Mesenchymal stem cell (in vitro differentiated cells and primary cell): Measurements from ENCODE around the gene MMP24.
A peak's percentile ranks its signal among the peaks of the same experiment; 100 is the strongest.

Source experiments
- DNase-seq: peaks from one replicate; pipeline ENCODE4 v3.0.0-alpha.2; 2013
- H2AFZ ChIP-seq: one replicate; pipeline ENCODE4 v1.6.1; 2013; ENCODE audit warnings: low read depth, mild to moderate bottlenecking, control low read depth, inconsistent platforms, low read length, moderate library complexity
- H2AK5ac ChIP-seq: 2 replicates; pipeline ENCODE4 v1.6.1; 2013; ENCODE audit warnings: low read length, moderate library complexity, mild to moderate bottlenecking, inconsistent platforms; ENCODE audit not compliant: severe bottlenecking
- H2BK120ac ChIP-seq: one replicate; pipeline ENCODE4 v1.6.1; 2013; ENCODE audit warnings: low read depth, mild to moderate bottlenecking, inconsistent platforms, low read length, moderate library complexity
- H2BK12ac ChIP-seq, 2 experiments: one replicate each; pipeline ENCODE4 v1.6.1; 2013; ENCODE audit warnings: inconsistent platforms in 2 of 2, low read length in 2 of 2, mild to moderate bottlenecking in 2 of 2, moderate library complexity in 2 of 2, control low read depth in 1 of 2
- H2BK15ac ChIP-seq: one replicate; pipeline ENCODE4 v1.6.1; 2013; ENCODE audit warnings: mild to moderate bottlenecking, low read depth, inconsistent platforms; ENCODE audit not compliant: poor library complexity, severe bottlenecking
- H2BK5ac ChIP-seq: 2 replicates; pipeline ENCODE4 v1.6.1; 2013; ENCODE audit warnings: low read depth, mild to moderate bottlenecking, low read length, control low read depth, inconsistent platforms; ENCODE audit not compliant: poor library complexity, severe bottlenecking
- H3K14ac ChIP-seq, 2 experiments: one replicate each; pipeline ENCODE4 v1.6.1; 2013; ENCODE audit warnings: inconsistent platforms in 2 of 2, low read length in 2 of 2, control low read depth in 1 of 2, mild to moderate bottlenecking in 1 of 2, moderate library complexity in 1 of 2
- H3K18ac ChIP-seq, 2 experiments: one replicate each; pipeline ENCODE4 v1.6.1; 2013; ENCODE audit warnings: inconsistent platforms in 2 of 2, low read length in 2 of 2, control low read depth in 1 of 2, low read depth in 1 of 2, mild to moderate bottlenecking in 1 of 2
- H3K23ac ChIP-seq, 2 experiments: one replicate each; pipeline ENCODE4 v1.6.1; 2013; ENCODE audit warnings: inconsistent platforms in 2 of 2, low read length in 2 of 2, mild to moderate bottlenecking in 2 of 2, moderate library complexity in 2 of 2, control low read depth in 1 of 2
- H3K27ac ChIP-seq: 2 replicates; pipeline ENCODE4 v1.5.1; 2013; ENCODE audit warnings: mild to moderate bottlenecking, moderate library complexity, low read length, control low read depth, inconsistent platforms; ENCODE audit not compliant: poor library complexity, severe bottlenecking
- H3K27me3 ChIP-seq, 2 experiments: 2 replicates each; pipeline versions ENCODE4 v1.6.1 to v1.7.0; 2013; ENCODE audit warnings: low read length in 2 of 2, mild to moderate bottlenecking in 2 of 2, moderate library complexity in 2 of 2, control low read depth in 1 of 2, inconsistent platforms in 1 of 2; ENCODE audit not compliant: control insufficient read depth in 1 of 2, insufficient read depth in 1 of 2
- H3K36me3 ChIP-seq, 2 experiments: 2 replicates each; pipeline versions ENCODE4 v1.6.1 to v1.7.0; 2013; ENCODE audit warnings: low read length in 2 of 2, control low read depth in 1 of 2, inconsistent platforms in 1 of 2, low read depth in 1 of 2, mild to moderate bottlenecking in 1 of 2; ENCODE audit not compliant: insufficient read depth in 2 of 2, control insufficient read depth in 1 of 2
- H3K4ac ChIP-seq, 2 experiments: one replicate each; pipeline ENCODE4 v1.6.1; 2013; ENCODE audit warnings: inconsistent platforms in 2 of 2, low read length in 2 of 2, mild to moderate bottlenecking in 2 of 2, moderate library complexity in 2 of 2, control low read depth in 1 of 2, low read depth in 1 of 2
- H3K4me1 ChIP-seq: 2 replicates; pipeline ENCODE4 v1.6.1; 2013; ENCODE audit warnings: low read depth, low read length, control low read depth; ENCODE audit not compliant: control insufficient read depth, insufficient read depth
- H3K4me2 ChIP-seq: 2 replicates; pipeline ENCODE4 v1.6.1; 2013; ENCODE audit warnings: low read length, mild to moderate bottlenecking, inconsistent platforms; ENCODE audit not compliant: poor library complexity, severe bottlenecking
- H3K4me3 ChIP-seq, 2 experiments: 2 replicates each; pipeline versions ENCODE4 v1.5.1 to v1.7.0; 2013; ENCODE audit warnings: low read length in 2 of 2, mild to moderate bottlenecking in 2 of 2, control low read depth in 1 of 2, low read depth in 1 of 2; ENCODE audit not compliant: insufficient read depth in 1 of 2
- H3K79me1 ChIP-seq: replicated peaks from 2 replicates; pipeline ENCODE4 v1.6.1; 2013; ENCODE audit warnings: mild to moderate bottlenecking, control low read depth, low read length, inconsistent platforms; ENCODE audit not compliant: poor library complexity, severe bottlenecking
- H3K9ac ChIP-seq: 2 replicates; pipeline ENCODE4 v1.7.0; 2013; ENCODE audit warnings: mild to moderate bottlenecking, low read length, moderate library complexity
- H3K9me3 ChIP-seq: 2 replicates; pipeline ENCODE4 v1.7.0; 2013; ENCODE audit warnings: mild to moderate bottlenecking, low read length; ENCODE audit not compliant: control insufficient read depth
- H4K8ac ChIP-seq: one replicate; pipeline ENCODE4 v1.6.1; 2013; ENCODE audit warnings: inconsistent platforms, mild to moderate bottlenecking, low read length, moderate library complexity
- H4K91ac ChIP-seq: one replicate; pipeline ENCODE4 v1.6.1; 2013; ENCODE audit warnings: mild to moderate bottlenecking, low read length, inconsistent platforms
- WGBS: methylation state at CpG from one replicate; pipeline ENCODE4 v1.1.7; 2013; ENCODE audit warnings: mixed read lengths; 5-methylcytosine and 5-hydroxymethylcytosine counted together

The MMP24 gene

DNA sequence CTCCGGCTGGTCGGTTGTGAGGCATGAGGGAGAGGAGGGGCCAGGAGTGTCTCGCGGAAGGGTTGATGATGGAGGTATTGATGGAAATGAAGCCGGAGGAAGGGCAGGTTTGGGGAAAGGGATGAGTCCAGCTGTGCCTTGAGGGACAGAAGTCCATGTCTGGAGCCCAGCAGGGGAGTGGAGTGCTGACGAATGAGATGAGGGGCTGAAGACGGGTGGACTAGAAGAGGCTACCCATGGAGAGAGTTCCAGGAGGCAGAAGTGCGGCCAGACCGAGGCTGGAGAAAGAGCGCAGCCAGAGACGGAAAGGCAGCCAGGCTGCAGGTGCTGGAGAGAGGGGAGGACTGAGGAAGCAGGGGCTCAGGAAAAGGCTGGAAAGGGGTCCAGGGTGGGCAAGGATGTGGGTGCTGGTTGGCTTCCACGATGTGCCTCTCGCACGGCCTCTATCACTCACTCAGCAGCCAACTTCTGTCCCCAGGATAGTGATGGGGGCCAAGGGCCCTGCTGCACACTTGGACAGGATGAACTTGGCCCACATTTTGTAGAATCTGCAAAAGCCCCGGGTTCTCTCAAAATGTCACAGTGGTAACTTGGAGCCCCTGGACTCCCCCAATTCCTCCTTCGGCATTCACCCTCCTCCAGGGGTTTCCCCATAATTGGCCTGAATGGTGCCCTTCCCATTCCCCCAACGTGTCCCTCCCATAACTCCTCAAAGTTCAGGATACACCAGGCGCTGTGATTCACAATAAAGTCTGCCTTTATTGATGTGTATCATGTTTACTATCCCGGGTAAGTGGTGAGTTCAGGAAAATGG is 58.7 kb downstream of the MMP24 start:
- Histone ChIP-seq H3K14ac (peak overlapping the region in 1 of 2 experiments; percentile 31), H2AK5ac (peak overlapping the region; percentile 74), H3K4me2 (peak overlapping the region; percentile 81), H3K9ac (peak overlapping the region; percentile 95), H3K4me3 (peak overlapping the region; percentile 76 to 99), H3K4ac (peak overlapping the region; percentile 16 to 77), H3K4me1 (peaks cover 17% of the 10 kb centered on the region), H3K36me3 (peaks cover 11 to 19% of the 10 kb centered on the region in 2 experiments), H2AFZ (peak overlapping the region; percentile 87), H3K23ac (no peak overlapping the region), H2BK5ac (no peak overlapping the region), H3K9me3 (no peaks in the 10 kb centered on the region), H3K79me1 (no peaks in the 10 kb centered on the region), H3K27ac (peak overlapping the region; percentile 86), H3K27me3 (peaks cover 0 to 6% of the 10 kb centered on the region in 2 experiments), H2BK12ac (peak overlapping the region in 1 of 2 experiments; percentile 43), H4K8ac (peak overlapping the region; percentile 98), H3K18ac (peak overlapping the region; percentile 40 to 82), H2BK15ac (no peak overlapping the region), H4K91ac (peak overlapping the region; percentile 5), H2BK120ac (no peak overlapping the region)
- no peak for DNase-seq
- 49% methylated on average over 18 of the region's 19 CpGs for WGBS

DNA sequence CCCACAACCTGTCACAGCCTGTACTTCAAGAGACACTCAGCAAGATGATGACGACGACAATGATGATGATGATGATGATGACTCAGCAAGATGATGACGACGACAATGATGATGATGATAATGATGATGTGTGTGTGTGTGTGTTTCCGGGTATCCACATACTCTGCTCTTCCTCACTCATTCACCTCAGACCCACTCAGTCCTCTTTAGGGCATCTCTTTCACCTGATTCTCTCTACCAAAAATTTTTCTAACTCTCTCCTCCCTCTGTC is 59.3 kb downstream of the MMP24 start:
- Histone ChIP-seq H4K91ac (no peak overlapping the region), H3K9ac (no peak overlapping the region), H2BK5ac (no peak overlapping the region), H3K27ac (no peak overlapping the region), H3K14ac (no peak overlapping the region), H3K36me3 (peaks cover 6 to 14% of the 10 kb centered on the region in 2 experiments), H2BK15ac (no peak overlapping the region), H3K4ac (no peak overlapping the region), H3K4me1 (peaks cover 15% of the 10 kb centered on the region), H2BK12ac (no peak overlapping the region), H4K8ac (peak overlapping the region; percentile 38), H3K27me3 (peaks cover 0 to 7% of the 10 kb centered on the region in 2 experiments), H2AK5ac (no peak overlapping the region), H3K9me3 (no peaks in the 10 kb centered on the region), H3K4me3 (peak overlapping the region in 1 of 2 experiments; percentile 99), H3K4me2 (no peak overlapping the region), H2BK120ac (no peak overlapping the region), H3K18ac (no peak overlapping the region), H3K23ac (no peak overlapping the region), H3K79me1 (no peaks in the 10 kb centered on the region), H2AFZ (no peak overlapping the region)
- no peak for DNase-seq
- WGBS: 90% methylated on average over 2 of the region's 5 CpGs

DNA sequence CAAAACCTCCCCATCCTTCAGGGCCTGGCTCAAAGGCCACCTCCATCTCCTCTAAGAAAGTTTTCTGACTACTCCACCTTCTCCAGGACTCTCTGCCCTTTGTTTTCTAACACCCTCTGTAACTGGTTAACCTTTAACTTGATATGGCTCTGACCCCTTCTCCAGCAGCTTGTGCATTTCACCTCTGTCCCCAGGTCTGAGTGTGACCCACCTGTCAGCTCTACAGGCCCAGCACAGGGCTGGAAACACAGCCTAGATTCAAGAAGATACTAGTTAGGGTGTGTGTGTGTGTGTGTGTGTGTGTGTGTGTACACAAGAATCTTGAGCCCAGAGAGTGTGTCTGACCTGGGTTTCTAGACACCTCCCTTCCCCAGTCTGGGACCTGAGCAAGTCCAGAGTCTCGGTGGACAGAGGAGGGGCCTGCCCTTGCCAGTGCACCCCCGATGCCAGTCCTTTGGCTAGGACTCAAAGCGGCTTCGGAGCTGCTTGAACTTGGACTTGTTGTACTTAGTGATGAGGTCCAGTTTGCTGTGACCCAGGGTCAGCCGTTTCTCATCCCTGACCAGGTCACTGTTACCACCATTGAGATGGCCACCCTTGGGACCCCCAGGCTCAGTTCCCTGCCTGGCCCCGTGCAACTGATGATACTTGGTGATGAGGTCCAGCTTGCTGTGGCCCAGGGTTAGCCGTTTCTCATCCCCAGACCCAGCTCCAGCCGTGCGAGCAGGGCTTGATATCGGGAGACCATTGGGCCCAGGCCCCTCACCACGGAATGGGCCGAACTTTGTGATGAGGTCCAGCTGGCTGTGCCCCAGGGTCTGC is 59.8 kb downstream of the MMP24 start:
- peak overlapping the region; percentile 50 for H2BK15ac ChIP-seq
- H4K91ac ChIP-seq: no peak overlapping the region
- no peak overlapping the region for H4K8ac ChIP-seq
- H3K4me2 ChIP-seq: no peak overlapping the region
- H3K27ac ChIP-seq: no peak overlapping the region
- H2BK120ac ChIP-seq: no peak overlapping the region
- no peaks in the 10 kb centered on the region for H3K79me1 ChIP-seq
- H3K4me1 ChIP-seq: peaks cover 15% of the 10 kb centered on the region
- H3K4me3 ChIP-seq: peak overlapping the region in 1 of 2 experiments; percentile 20
- peak overlapping the region in 1 of 2 experiments; percentile 13 for H2BK12ac ChIP-seq
- no peak overlapping the region for H3K14ac ChIP-seq
- H3K9ac ChIP-seq: no peak overlapping the region
- no peak for DNase-seq
- peaks cover 3 to 12% of the 10 kb centered on the region in 2 experiments for H3K36me3 ChIP-seq
- no peak overlapping the region for H2BK5ac ChIP-seq
- H3K4ac ChIP-seq: no peak overlapping the region
- no peaks in the 10 kb centered on the region for H3K9me3 ChIP-seq
- peak overlapping the region; percentile 80 for H2AK5ac ChIP-seq
- no peak overlapping the region for H2AFZ ChIP-seq
- H3K18ac ChIP-seq: no peak overlapping the region
- H3K23ac ChIP-seq: no peak overlapping the region
- peaks cover 0 to 10% of the 10 kb centered on the region in 2 experiments for H3K27me3 ChIP-seq
- 97% methylated on average over 12 of the region's 12 CpGs for WGBS

DNA sequence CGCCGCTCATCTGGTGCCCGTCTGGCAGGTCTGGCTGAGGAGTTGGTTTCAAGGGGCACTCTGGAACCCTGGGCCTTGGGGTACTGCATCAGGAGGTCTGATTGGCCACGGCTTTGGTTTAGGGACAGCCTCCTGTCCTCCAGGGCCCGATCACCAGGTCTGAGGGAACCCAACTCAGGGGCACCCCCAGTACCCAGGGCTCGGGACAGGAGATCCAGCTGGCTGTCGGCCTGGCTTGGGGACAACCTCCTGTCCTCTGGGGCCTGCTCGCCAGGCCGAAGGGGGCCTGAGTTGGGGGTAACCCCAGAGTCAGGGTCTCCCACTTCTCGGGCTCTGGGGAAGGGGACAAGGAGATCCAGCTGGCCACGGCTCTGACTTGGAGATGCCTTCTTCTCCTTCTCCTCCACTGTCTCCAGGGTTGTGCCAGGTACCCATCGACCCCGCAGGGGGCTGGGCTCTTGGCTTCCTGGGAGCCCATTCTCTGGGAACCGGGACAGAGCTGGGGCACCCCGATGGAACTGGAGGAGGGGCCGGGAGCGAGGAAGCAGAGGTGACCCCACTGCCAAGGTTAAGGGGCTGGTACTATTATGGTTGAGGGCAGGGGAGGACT is 60.5 kb downstream of the MMP24 start:
- no peak overlapping the region for H2BK120ac ChIP-seq
- no peak overlapping the region for H3K9ac ChIP-seq
- H3K9me3 ChIP-seq: no peaks in the 10 kb centered on the region
- peak overlapping the region; percentile 50 for H2BK15ac ChIP-seq
- H3K79me1 ChIP-seq: no peaks in the 10 kb centered on the region
- no peak overlapping the region for H4K8ac ChIP-seq
- WGBS: 90% methylated on average over 17 of the region's 17 CpGs
- H3K27ac ChIP-seq: no peak overlapping the region
- no peak overlapping the region for H4K91ac ChIP-seq
- H2BK12ac ChIP-seq: no peak overlapping the region
- H3K4me3 ChIP-seq: no peak overlapping the region
- H3K18ac ChIP-seq: no peak overlapping the region
- H2AFZ ChIP-seq: no peak overlapping the region
- peaks cover 15% of the 10 kb centered on the region for H3K4me1 ChIP-seq
- H2BK5ac ChIP-seq: no peak overlapping the region
- H3K23ac ChIP-seq: no peak overlapping the region
- peaks cover 0 to 6% of the 10 kb centered on the region in 2 experiments for H3K36me3 ChIP-seq
- H2AK5ac ChIP-seq: peak overlapping the region; percentile 80
- H3K14ac ChIP-seq: no peak overlapping the region
- peaks cover 0 to 10% of the 10 kb centered on the region in 2 experiments for H3K27me3 ChIP-seq
- no peak overlapping the region for H3K4ac ChIP-seq
- DNase-seq: no peak
- H3K4me2 ChIP-seq: no peak overlapping the region
